ENCODE data around the gene ARID1B. TPM values are rescaled to one million over a fixed set of nuclear protein-coding genes. Genes with fewer than 3 reads are reported as not detected.

ARID1B gene
- total and polyA plus RNA-seq, 10 of the 15 experiments (the other 5 are each of a cell fraction or from before 2014, with no cell fraction given) = 24.7 to 133 (median 54.6) TPM

DNA sequence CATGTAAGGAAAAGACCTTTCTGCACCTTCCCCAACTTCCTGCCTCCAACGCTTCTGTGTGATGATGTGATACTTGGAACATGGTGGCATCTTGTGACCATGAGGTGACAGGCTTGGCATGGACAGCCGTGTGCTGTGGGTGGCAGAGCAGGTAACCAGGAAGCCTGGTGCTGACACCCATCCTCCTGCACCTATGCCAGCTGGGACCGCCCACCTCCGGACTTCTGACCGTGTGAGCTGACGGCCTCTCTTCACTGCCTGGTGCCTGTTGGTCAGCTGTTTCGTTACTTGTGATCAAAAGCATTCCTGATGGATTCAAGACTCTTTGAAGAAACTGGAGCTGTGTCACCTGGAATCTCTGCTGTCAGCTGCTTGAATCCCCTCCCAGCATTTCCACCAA lies 475.8 kb downstream of the ARID1B start (continued):
- TF ChIP-seq BCLAF1 (IDR thresholded peaks at IDR 0.05) (no peak), ATF7 (IDR thresholded peaks at IDR 0.05; ENCODE audit: low read depth) (no peak), NRF1 (conservative IDR thresholded peaks at IDR 0.05; ENCODE audit: low read depth, low read length) (no peak), WRNIP1 (IDR thresholded peaks at IDR 0.05; ENCODE audit: borderline replicate concordance, low read depth, low read length) (no peak)
- TF ChIP-seq, protein P1, sequence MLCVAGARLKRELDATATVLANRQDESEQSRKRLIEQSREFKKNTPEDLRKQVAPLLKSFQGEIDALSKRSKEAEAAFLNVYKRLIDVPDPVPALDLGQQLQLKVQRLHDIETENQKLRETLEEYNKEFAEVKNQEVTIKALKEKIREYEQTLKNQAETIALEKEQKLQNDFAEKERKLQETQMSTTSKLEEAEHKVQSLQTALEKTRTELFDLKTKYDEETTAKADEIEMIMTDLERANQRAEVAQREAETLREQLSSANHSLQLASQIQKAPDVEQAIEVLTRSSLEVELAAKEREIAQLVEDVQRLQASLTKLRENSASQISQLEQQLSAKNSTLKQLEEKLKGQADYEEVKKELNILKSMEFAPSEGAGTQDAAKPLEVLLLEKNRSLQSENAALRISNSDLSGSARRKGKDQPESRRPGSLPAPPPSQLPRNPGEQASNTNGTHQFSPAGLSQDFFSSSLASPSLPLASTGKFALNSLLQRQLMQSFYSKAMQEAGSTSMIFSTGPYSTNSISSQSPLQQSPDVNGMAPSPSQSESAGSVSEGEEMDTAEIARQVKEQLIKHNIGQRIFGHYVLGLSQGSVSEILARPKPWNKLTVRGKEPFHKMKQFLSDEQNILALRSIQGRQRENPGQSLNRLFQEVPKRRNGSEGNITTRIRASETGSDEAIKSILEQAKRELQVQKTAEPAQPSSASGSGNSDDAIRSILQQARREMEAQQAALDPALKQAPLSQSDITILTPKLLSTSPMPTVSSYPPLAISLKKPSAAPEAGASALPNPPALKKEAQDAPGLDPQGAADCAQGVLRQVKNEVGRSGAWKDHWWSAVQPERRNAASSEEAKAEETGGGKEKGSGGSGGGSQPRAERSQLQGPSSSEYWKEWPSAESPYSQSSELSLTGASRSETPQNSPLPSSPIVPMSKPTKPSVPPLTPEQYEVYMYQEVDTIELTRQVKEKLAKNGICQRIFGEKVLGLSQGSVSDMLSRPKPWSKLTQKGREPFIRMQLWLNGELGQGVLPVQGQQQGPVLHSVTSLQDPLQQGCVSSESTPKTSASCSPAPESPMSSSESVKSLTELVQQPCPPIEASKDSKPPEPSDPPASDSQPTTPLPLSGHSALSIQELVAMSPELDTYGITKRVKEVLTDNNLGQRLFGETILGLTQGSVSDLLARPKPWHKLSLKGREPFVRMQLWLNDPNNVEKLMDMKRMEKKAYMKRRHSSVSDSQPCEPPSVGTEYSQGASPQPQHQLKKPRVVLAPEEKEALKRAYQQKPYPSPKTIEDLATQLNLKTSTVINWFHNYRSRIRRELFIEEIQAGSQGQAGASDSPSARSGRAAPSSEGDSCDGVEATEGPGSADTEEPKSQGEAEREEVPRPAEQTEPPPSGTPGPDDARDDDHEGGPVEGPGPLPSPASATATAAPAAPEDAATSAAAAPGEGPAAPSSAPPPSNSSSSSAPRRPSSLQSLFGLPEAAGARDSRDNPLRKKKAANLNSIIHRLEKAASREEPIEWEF (IDR thresholded peaks at IDR 0.05; ENCODE audit: insufficient replicate concordance, low read depth, low read length) = no peak

Data from GM12878 (cell line).